ENCODE measurements around the gene ENO4. TPM values are rescaled to one million over a fixed set of nuclear protein-coding genes. Genes with fewer than 3 reads are reported as not detected.

The ENO4 gene
- total RNA-seq, 4 donors from 2014 or later = 0.20 to 0.67 (median 0.58) TPM; not detected in 1

- TF ChIP-seq POLR2A (IDR thresholded peaks at IDR 0.05) (no peak), POLR2AphosphoS5 (IDR thresholded peaks at IDR 0.05) (no peak), EP300 (IDR thresholded peaks at IDR 0.05) (no peak)
- TF ChIP-seq, protein P1, sequence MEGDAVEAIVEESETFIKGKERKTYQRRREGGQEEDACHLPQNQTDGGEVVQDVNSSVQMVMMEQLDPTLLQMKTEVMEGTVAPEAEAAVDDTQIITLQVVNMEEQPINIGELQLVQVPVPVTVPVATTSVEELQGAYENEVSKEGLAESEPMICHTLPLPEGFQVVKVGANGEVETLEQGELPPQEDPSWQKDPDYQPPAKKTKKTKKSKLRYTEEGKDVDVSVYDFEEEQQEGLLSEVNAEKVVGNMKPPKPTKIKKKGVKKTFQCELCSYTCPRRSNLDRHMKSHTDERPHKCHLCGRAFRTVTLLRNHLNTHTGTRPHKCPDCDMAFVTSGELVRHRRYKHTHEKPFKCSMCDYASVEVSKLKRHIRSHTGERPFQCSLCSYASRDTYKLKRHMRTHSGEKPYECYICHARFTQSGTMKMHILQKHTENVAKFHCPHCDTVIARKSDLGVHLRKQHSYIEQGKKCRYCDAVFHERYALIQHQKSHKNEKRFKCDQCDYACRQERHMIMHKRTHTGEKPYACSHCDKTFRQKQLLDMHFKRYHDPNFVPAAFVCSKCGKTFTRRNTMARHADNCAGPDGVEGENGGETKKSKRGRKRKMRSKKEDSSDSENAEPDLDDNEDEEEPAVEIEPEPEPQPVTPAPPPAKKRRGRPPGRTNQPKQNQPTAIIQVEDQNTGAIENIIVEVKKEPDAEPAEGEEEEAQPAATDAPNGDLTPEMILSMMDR (IDR thresholded peaks at IDR 0.05) = no peak
- Histone ChIP-seq H3K36me3 (peaks cover 0 to 39% of the 10 kb centered on the region in 2 donors), H3K9me3 (no peaks in the 10 kb centered on the region), H3K27ac (no peak overlapping the region), H3K27me3 (no peaks in the 10 kb centered on the region), H3K4me3 (no peak overlapping the region), H3K4me1 (no peaks in the 10 kb centered on the region)
- ATAC-seq = no peak
- WGBS, 2 donors (ENCODE audit: low coverage in 1 of 2) = 83 to 90% methylated on average over 1 to 2 of the region's 9 CpGs
These were observed 19.6 kb upstream of the ENO4 start for GRCh38 chr10:116829711-116830110.

- Histone ChIP-seq H3K27me3 (no peaks in the 10 kb centered on the region), H3K36me3 (peaks cover 0 to 39% of the 10 kb centered on the region in 2 donors), H3K4me3 (no peak overlapping the region), H3K4me1 (no peaks in the 10 kb centered on the region), H3K27ac (no peak overlapping the region), H3K9me3 (no peaks in the 10 kb centered on the region)
- TF ChIP-seq POLR2A (IDR thresholded peaks at IDR 0.05) = no peak
- no peak for TF ChIP-seq POLR2AphosphoS5 (IDR thresholded peaks at IDR 0.05)
- no peak for TF ChIP-seq EP300 (IDR thresholded peaks at IDR 0.05)
- TF ChIP-seq, protein P1 (IDR thresholded peaks at IDR 0.05) = no peak
- 93 to 98% methylated on average over 4 of the region's 4 CpGs for WGBS, 2 donors (ENCODE audit: low coverage in 1 of 2)
- no peak for ATAC-seq
These were observed 18.2 kb upstream of the ENO4 start for GRCh38 chr10:116831086-116831485.

- Histone ChIP-seq H3K9me3 (no peaks in the 10 kb centered on the region), H3K27ac (no peak overlapping the region), H3K27me3 (no peaks in the 10 kb centered on the region), H3K4me1 (no peaks in the 10 kb centered on the region), H3K4me3 (no peak overlapping the region), H3K36me3 (peaks cover 0 to 39% of the 10 kb centered on the region in 2 donors)
- 67 to 93% methylated on average over 6 to 7 of the region's 10 CpGs for WGBS, 2 donors (ENCODE audit: low coverage in 1 of 2)
- TF ChIP-seq, protein P1 (IDR thresholded peaks at IDR 0.05) = no peak
- TF ChIP-seq EP300 (IDR thresholded peaks at IDR 0.05) (no peak), POLR2A (IDR thresholded peaks at IDR 0.05) (no peak), POLR2AphosphoS5 (IDR thresholded peaks at IDR 0.05) (no peak)
- ATAC-seq = no peak
These were observed 17.5 kb upstream of the ENO4 start for GRCh38 chr10:116831790-116832189.

- no peaks in the 10 kb centered on the region for H3K9me3 ChIP-seq
- ATAC-seq = no peak
- TF ChIP-seq POLR2AphosphoS5 (IDR thresholded peaks at IDR 0.05) (no peak), POLR2A (IDR thresholded peaks at IDR 0.05) (no peak), EP300 (IDR thresholded peaks at IDR 0.05) (no peak)
- TF ChIP-seq, protein P1 (IDR thresholded peaks at IDR 0.05) = no peak
- no peaks in the 10 kb centered on the region for H3K4me1 ChIP-seq
- no peak overlapping the region for H3K27ac ChIP-seq
- H3K4me3 ChIP-seq = no peak overlapping the region
- 71 to 75% methylated on average over 14 to 17 of the region's 17 CpGs for WGBS, 2 donors (ENCODE audit: low coverage in 1 of 2)
- H3K27me3 ChIP-seq = no peaks in the 10 kb centered on the region
- H3K36me3 ChIP-seq = peaks cover 0 to 25% of the 10 kb centered on the region in 2 donors
These were observed 15.0 kb upstream of the ENO4 start for GRCh38 chr10:116833986-116834985.

All from gastroesophageal sphincter (tissue), 4 donors.